H1 (cell line): Measurements from ENCODE around the gene COL5A1. TPM values are rescaled to one million over a fixed set of nuclear protein-coding genes. Genes with fewer than 3 reads are reported as not detected.

ENCODE experiments used
- CTBP2 ChIP-seq: IDR thresholded peaks from 2 replicates; pipeline ENCODE4 v1.7.0; 2011; ENCODE audit warnings: borderline replicate concordance, mild to moderate bottlenecking, moderate library complexity, mixed read lengths, low read length; ENCODE audit not compliant: insufficient read depth, insufficient read length
- EGR1 ChIP-seq: IDR thresholded peaks from 2 replicates; pipeline ENCODE4 v1.6.1; 2011; ENCODE audit warnings: low read depth, low read length, borderline replicate concordance
- KDM5A ChIP-seq: fragments of 200-600 bp; IDR thresholded peaks from 2 replicates; pipeline ENCODE4 v1.7.1; 2012; ENCODE audit warnings: mild to moderate bottlenecking, low read length, inconsistent platforms, mixed read lengths
- polyA plus RNA-seq, 7 experiments: library from polyadenylated mRNA; depleted of rRNA in 3 of 7; stranded (reverse) in 5 of 7; unstranded in 2 of 7; fragments of >200 nt in 5 of 7; fragments of 200-250 nt in 2 of 7; gene quantifications; 1 replicate in 5 of 7; 2 replicates in 1 of 7; 4 replicates in 1 of 7; pipeline versions ENCODE4 v1.2.1 to v1.2.3, GENCODE V29; 2011 to 2013; ENCODE audit warnings: missing spikeins in 2 of 7, mixed read lengths in 2 of 7
- total RNA-seq: library from RNA; stranded (reverse); fragmentation: NEBNext Ultra II Directional; extraction: Animal tissue kit (Norgen Biotek cat#: 25700); gene quantifications from 2 replicates; pipeline ENCODE4 v1.2.1, GENCODE V29; 2021

Gene COL5A1
- total and polyA plus RNA-seq, 2 of the 8 experiments (the other 6 are each of a cell fraction or from before 2014, with no cell fraction given): 3.8 to 12.0 TPM

GRCh38 chr9:134618833-134619447 is 22.7 kb upstream of the COL5A1 start (continued):
- TF ChIP-seq CTBP2: no peak
- no peak for TF ChIP-seq KDM5A
- no peak for TF ChIP-seq EGR1
- TF ChIP-seq, all 59 proteins: peak for 0
